ENCODE data around the gene CLN6. TPM values are rescaled to one million over a fixed set of nuclear protein-coding genes. Genes with fewer than 3 reads are reported as not detected.

The CLN6 gene
- total RNA-seq, 1 experiment from 2014 or later = 68.7 TPM

- H3K9me3 ChIP-seq (ENCODE audit: control insufficient read depth, insufficient read depth, low read depth, low read length) = no peaks in the 10 kb centered on the region
- no peak for ATAC-seq
- no TSS peak for BruUV-seq (replicated peaks)
- no peak overlapping the region for H3K4me3 ChIP-seq (ENCODE audit: low read depth in 2 of 2, low read length in 2 of 2)
- H3K27me3 ChIP-seq (ENCODE audit: control insufficient read depth, insufficient read depth, low read length) = peaks cover 3% of the 10 kb centered on the region; the same call in 1 of the 2 replicates
- H3K36me3 ChIP-seq (ENCODE audit: control insufficient read depth, insufficient read depth, low read length) = no peaks in the 10 kb centered on the region
- ChIA-PET POLR2A (no interaction called here), CTCF (no interaction called here)
- intact Hi-C loops (cut with micrococcal nuclease; ENCODE audit: unreplicated experiment) (no loop called here), in situ Hi-C loops (cut with HindIII; ENCODE audit: low pct_unique_long_range_greater_than_20kb, low sequenced_read_pairs) (no loop called here)
- no peak for DNase-seq (ENCODE audit: low read depth, low spot score)
- H3K27ac ChIP-seq (ENCODE audit: low read length) = no peak overlapping the region
- H3K4me1 ChIP-seq (ENCODE audit: control insufficient read depth, insufficient read depth, low read length) = peaks cover 6% of the 10 kb centered on the region; the same call in 1 of the 2 replicates
- TF ChIP-seq REST (IDR thresholded peaks at IDR 0.05; ENCODE audit: insufficient read depth in 1 of 2, low read depth in 2 of 2, low read length in 1 of 2) (no peak), POLR2AphosphoS5 (IDR thresholded peaks at IDR 0.05; ENCODE audit: low read depth, low read length) (no peak), TCF7L2 (IDR thresholded peaks at IDR 0.05; ENCODE audit: low read depth, low read length) (no peak), CTCF (IDR thresholded peaks at IDR 0.05) (no peak)
These were observed 30.4 kb upstream of the CLN6 start for GRCh38 chr15:68259883-68260282.

GRCh38 chr15:68258692-68259091, 29.2 kb upstream of the CLN6 start:
- CTCF ChIA-PET = interaction anchor here (0.9 kb wide), 1 partner anchor 280 kb away, joined by 3 read pairs; no protein-coding TSS in a partner anchor
- in situ Hi-C loops (cut with HindIII; ENCODE audit: low pct_unique_long_range_greater_than_20kb, low sequenced_read_pairs) = no loop called here
- Histone ChIP-seq H3K27ac (ENCODE audit: low read length) (no peak overlapping the region), H3K4me3 (ENCODE audit: low read depth in 2 of 2, low read length in 2 of 2) (no peak overlapping the region), H3K27me3 (ENCODE audit: control insufficient read depth, insufficient read depth, low read length) (no peaks in the 10 kb centered on the region), H3K4me1 (ENCODE audit: control insufficient read depth, insufficient read depth, low read length) (peaks cover 6% of the 10 kb centered on the region; the same call in 1 of the 2 replicates), H3K36me3 (ENCODE audit: control insufficient read depth, insufficient read depth, low read length) (no peaks in the 10 kb centered on the region), H3K9me3 (ENCODE audit: control insufficient read depth, insufficient read depth, low read depth, low read length) (no peaks in the 10 kb centered on the region)
- TF ChIP-seq REST (IDR thresholded peaks at IDR 0.05; ENCODE audit: insufficient read depth in 1 of 2, low read depth in 2 of 2, low read length in 1 of 2) (no peak), SIN3A (IDR thresholded peaks at IDR 0.05; ENCODE audit: borderline replicate concordance, insufficient read depth, low read depth, low read length) (no peak), POLR2AphosphoS5 (IDR thresholded peaks at IDR 0.05; ENCODE audit: low read depth, low read length) (no peak), TCF7L2 (IDR thresholded peaks at IDR 0.05; ENCODE audit: low read depth, low read length) (no peak), CTCF (IDR thresholded peaks at IDR 0.05) (no peak)
- DNase-seq (ENCODE audit: low read depth, low spot score) (no peak), ATAC-seq (no peak)
- POLR2A ChIA-PET = no interaction called here
- intact Hi-C loops (cut with micrococcal nuclease; ENCODE audit: unreplicated experiment) = no loop called here
- BruUV-seq (replicated peaks) = no TSS peak
